ENCODE measurements around the gene MFF. TPM values are rescaled to one million over a fixed set of nuclear protein-coding genes. Genes with fewer than 3 reads are reported as not detected.

The MFF gene
- total RNA-seq, 1 donor from 2014 or later = 108 TPM

- no peaks in the 10 kb centered on the region for H3K4me1 Mint-ChIP-seq (ENCODE audit: low read depth, unreplicated experiment)
- no peak overlapping the region for H3K27ac Mint-ChIP-seq (ENCODE audit: unreplicated experiment)
- no peak overlapping the region for H3K4me3 Mint-ChIP-seq (ENCODE audit: unreplicated experiment)
- no peak for TF ChIP-seq CTCF (IDR thresholded peaks at IDR 0.05; ENCODE audit: partially characterized antibody, unreplicated experiment)
- no peaks in the 10 kb centered on the region for H3K36me3 Mint-ChIP-seq (ENCODE audit: unreplicated experiment)
- DNase-seq = no peak
- no peaks in the 10 kb centered on the region for H3K27me3 Mint-ChIP-seq (ENCODE audit: unreplicated experiment)
- peaks cover 2% of the 10 kb centered on the region for H3K9me3 Mint-ChIP-seq (ENCODE audit: unreplicated experiment)
Measured at GRCh38 chr2:227398684-227399670, 73.9 kb downstream of the MFF start.

- Mint-ChIP-seq H3K4me1 (ENCODE audit: low read depth, unreplicated experiment) (peaks cover 2% of the 10 kb centered on the region), H3K4me3 (ENCODE audit: unreplicated experiment) (no peak overlapping the region), H3K27ac (ENCODE audit: unreplicated experiment) (no peak overlapping the region), H3K36me3 (ENCODE audit: unreplicated experiment) (no peaks in the 10 kb centered on the region), H3K9me3 (ENCODE audit: unreplicated experiment) (peaks cover 2% of the 10 kb centered on the region), H3K27me3 (ENCODE audit: unreplicated experiment) (no peaks in the 10 kb centered on the region)
- TF ChIP-seq CTCF (IDR thresholded peaks at IDR 0.05; ENCODE audit: partially characterized antibody, unreplicated experiment) = no peak
- no peak for DNase-seq
Measured at GRCh38 chr2:227401550-227401949, 76.5 kb downstream of the MFF start.

GRCh38 chr2:227402321-227402720 is 77.3 kb downstream of the MFF start:
- no peak overlapping the region for H3K27ac Mint-ChIP-seq (ENCODE audit: unreplicated experiment)
- peaks cover 2% of the 10 kb centered on the region for H3K9me3 Mint-ChIP-seq (ENCODE audit: unreplicated experiment)
- H3K36me3 Mint-ChIP-seq (ENCODE audit: unreplicated experiment) = no peaks in the 10 kb centered on the region
- H3K4me3 Mint-ChIP-seq (ENCODE audit: unreplicated experiment) = no peak overlapping the region
- peaks cover 4% of the 10 kb centered on the region for H3K4me1 Mint-ChIP-seq (ENCODE audit: low read depth, unreplicated experiment)
- no peaks in the 10 kb centered on the region for H3K27me3 Mint-ChIP-seq (ENCODE audit: unreplicated experiment)
- no peak for TF ChIP-seq CTCF (IDR thresholded peaks at IDR 0.05; ENCODE audit: partially characterized antibody, unreplicated experiment)
- DNase-seq = no peak

GRCh38 chr2:227402959-227403358 is 77.9 kb downstream of the MFF start:
- H3K9me3 Mint-ChIP-seq (ENCODE audit: unreplicated experiment) = peaks cover 2% of the 10 kb centered on the region
- no peaks in the 10 kb centered on the region for H3K36me3 Mint-ChIP-seq (ENCODE audit: unreplicated experiment)
- no peaks in the 10 kb centered on the region for H3K27me3 Mint-ChIP-seq (ENCODE audit: unreplicated experiment)
- H3K4me3 Mint-ChIP-seq (ENCODE audit: unreplicated experiment) = no peak overlapping the region
- DNase-seq = no peak
- TF ChIP-seq CTCF (IDR thresholded peaks at IDR 0.05; ENCODE audit: partially characterized antibody, unreplicated experiment) = no peak
- H3K27ac Mint-ChIP-seq (ENCODE audit: unreplicated experiment) = no peak overlapping the region
- H3K4me1 Mint-ChIP-seq (ENCODE audit: low read depth, unreplicated experiment) = peaks cover 10% of the 10 kb centered on the region

All from glutamatergic neuron (in vitro differentiated cells).